WI38 (cell line): Measurements from ENCODE around the gene XRRA1.
A peak's percentile ranks its signal among the peaks of the same experiment; 100 is the strongest.

Experiments
- H3K4me3 ChIP-seq: 2 replicates; pipeline ENCODE4 v1.5.1; 2011; ENCODE audit warnings: low read depth, mild to moderate bottlenecking, control low read depth, low read length
- CTCF ChIP-seq: IDR thresholded peaks from 2 replicates; pipeline ENCODE4 v1.5.1; 2012; ENCODE audit warnings: low read depth, mild to moderate bottlenecking, control low read depth, low read length

The XRRA1 gene

DNA sequence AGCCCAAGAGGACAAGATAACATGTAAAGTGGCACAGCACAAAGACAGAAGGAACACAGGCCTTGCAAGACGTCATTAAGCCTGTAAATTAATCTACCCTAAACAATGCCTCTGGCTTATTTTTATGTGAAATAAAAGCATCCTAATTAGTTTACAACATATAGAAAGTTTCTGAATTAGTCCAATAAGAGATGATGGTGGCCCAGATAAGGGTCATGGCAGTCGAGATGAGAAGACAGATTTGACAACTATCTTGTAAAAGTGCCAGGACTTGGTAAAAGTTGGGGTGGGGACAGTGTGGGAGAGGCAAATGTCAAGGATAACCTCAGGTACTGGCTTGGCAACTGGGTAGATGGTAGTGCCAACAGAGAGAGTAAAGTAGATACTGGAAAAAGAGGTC is 13.6 kb downstream of the XRRA1 start:
- no peak for TF ChIP-seq CTCF

GRCh38 chr11:74933765-74934164 is 15.1 kb downstream of the XRRA1 start:
- TF ChIP-seq CTCF = no peak
- no peak overlapping the region for H3K4me3 ChIP-seq

More for the DNA sequence above, 13.6 kb downstream of the XRRA1 start:
- no peak overlapping the region for H3K4me3 ChIP-seq

DNA sequence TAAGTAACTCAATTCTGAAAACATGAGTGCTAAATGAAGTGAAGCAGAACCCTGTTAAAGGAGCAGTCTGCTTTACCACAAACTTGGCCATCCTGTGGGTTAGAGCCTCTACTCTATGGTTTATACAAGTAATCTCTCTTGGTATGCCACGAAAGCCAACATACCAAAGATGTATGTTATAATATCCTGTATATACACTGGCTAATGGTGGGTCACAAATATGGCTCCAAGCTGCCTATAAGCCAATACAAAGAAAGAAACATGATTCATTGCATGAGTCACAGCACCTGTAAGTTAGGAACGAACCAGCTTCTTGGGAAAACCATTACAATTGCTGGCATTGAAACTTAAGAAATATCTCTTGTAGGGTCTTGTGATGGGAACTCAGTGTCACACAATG is 16.1 kb downstream of the XRRA1 start:
- no peak overlapping the region for H3K4me3 ChIP-seq
- no peak for TF ChIP-seq CTCF

DNA sequence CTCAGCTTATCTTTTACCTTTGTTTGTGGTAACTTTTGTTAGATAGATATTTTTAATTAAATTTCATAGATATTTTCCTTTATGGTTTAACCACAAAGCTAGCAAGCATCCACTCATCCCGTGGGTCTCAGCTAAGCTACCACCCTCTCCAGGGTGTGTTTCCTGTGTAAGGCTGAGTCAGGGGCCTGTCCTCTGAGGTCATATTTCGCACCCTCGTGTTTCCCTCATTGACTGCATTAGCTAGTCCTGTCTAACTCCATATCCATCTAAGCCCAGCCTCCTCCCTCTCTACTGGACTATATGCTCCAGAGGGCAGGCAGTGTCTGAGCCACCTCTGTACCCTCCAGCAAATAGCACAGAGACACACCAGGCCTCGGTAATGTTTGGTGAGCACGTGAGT is 16.7 kb downstream of the XRRA1 start:
- H3K4me3 ChIP-seq = no peak overlapping the region
- TF ChIP-seq CTCF = no peak

GRCh38 chr11:74929431-74930363 is 19.2 kb downstream of the XRRA1 start:
- peak; percentile 56 for TF ChIP-seq CTCF
- no peak overlapping the region for H3K4me3 ChIP-seq

GRCh38 chr11:74927496-74927895 is 21.4 kb downstream of the XRRA1 start:
- H3K4me3 ChIP-seq = no peak overlapping the region
- TF ChIP-seq CTCF = no peak

- TF ChIP-seq CTCF = no peak
- no peak overlapping the region for H3K4me3 ChIP-seq
Observed at GRCh38 chr11:74926304-74927030, 22.4 kb downstream of the XRRA1 start.
